ENCODE measurements around the gene PPP6R3.

- no peak for TF ChIP-seq CTCF (IDR thresholded peaks at IDR 0.05)
- TF ChIP-seq SIN3A (IDR thresholded peaks at IDR 0.05; ENCODE audit: borderline replicate concordance, insufficient read depth, low read depth, low read length): no peak
- no peak for TF ChIP-seq POLR2AphosphoS5 (IDR thresholded peaks at IDR 0.05; ENCODE audit: low read depth, low read length)
- no peak for TF ChIP-seq TCF7L2 (IDR thresholded peaks at IDR 0.05; ENCODE audit: low read depth, low read length)
- no peak for TF ChIP-seq REST (IDR thresholded peaks at IDR 0.05; ENCODE audit: insufficient read depth in 1 of 2, low read depth in 2 of 2, low read length in 1 of 2)
These were observed 28.4 kb upstream of the PPP6R3 start for GRCh38 chr11:68431984-68432645.

All from Panc1 (cell line).